ENCODE data around the gene KCTD5.

Gene KCTD5

DNA sequence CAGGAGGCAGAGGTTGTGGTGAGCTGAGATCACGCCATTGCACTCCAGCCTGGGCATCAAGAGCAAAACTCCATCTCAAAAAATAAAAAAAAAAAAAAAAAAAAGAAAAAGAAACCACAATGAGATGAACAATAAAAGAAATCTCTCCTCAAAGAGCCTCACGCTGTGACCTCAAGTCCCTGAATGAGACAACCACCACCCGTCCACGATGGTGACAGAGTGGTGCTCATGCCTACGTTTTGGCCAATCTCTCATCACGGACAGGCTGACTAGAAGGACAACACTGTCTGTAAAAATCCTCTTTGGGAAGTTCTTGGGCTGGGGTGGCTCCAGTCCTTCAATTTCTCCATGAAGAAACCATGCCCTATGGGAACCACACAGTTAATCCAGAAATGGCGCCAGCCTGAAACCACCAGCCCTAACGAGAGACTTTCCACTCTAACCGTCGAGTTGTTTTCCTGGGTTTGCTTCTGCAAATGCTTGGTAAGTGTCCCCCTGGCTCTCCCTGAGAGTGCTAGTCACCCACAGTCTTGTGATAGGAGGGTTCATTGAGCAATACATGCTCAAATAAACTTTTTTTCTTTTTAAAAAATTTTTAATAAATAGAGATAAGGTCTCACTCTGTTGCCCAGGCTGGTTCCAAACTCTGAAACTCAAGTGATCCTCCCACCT, 52.7 kb downstream of the KCTD5 start:
- no peak for DNase-seq

- no peak for DNase-seq
Observed at GRCh38 chr16:2736476-2737237, 54.3 kb downstream of the KCTD5 start.

GRCh38 chr16:2737238-2737605, 54.9 kb downstream of the KCTD5 start:
- no peak for DNase-seq

GRCh38 chr16:2737895-2738418, 55.6 kb downstream of the KCTD5 start:
- DNase-seq = no peak

DNA sequence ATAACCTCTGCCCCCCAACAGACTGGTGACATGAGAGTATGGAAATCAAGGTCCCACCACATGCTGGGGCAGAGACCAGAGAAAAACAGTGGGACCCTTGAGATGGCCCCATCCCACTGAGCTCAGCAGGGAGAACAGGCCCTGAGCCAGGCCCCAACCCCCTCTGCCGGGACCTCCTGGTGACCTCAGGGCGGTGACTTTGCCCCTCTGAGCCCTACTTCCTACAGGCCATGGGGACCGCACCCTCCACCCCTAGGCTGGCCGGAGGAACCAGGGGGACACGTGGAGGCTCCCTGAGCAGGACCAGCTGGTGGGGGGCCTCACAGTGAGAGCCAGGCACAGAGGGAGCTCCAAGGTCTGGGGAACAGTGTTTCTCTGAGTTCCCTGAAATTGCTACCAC, 56.3 kb downstream of the KCTD5 start:
- no peak for DNase-seq

- no peak for DNase-seq
Observed at GRCh38 chr16:2739625-2740430, 57.5 kb downstream of the KCTD5 start.

DNA sequence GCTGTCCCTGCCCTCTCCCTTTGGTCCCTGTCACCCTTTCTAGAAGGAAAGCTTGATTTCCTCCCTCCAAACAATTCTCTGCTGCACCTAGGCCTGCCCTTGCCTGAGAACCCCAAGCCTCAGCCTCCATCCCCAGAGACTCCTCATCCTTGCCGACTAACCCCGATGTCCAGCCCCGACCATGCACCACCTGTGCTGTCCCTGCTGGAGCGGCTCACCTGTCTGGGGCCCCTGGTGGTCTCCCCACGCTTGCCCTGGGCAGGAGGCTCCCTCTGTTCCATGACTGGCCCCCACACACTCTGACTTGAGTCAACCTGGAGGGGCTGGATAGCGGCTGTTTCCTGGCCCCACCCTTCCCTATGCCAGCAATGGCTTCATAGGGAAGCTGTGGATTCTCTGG, 58.2 kb downstream of the KCTD5 start:
- DNase-seq = no peak

- no peak for DNase-seq
Observed at GRCh38 chr16:2741168-2741567, 58.8 kb downstream of the KCTD5 start.

GRCh38 chr16:2742323-2743006, 60.1 kb downstream of the KCTD5 start:
- DNase-seq = no peak

GRCh38 chr16:2743007-2743810, 60.9 kb downstream of the KCTD5 start:
- DNase-seq = no peak

GRCh38 chr16:2744711-2745110, 62.4 kb downstream of the KCTD5 start:
- no peak for DNase-seq

DNA sequence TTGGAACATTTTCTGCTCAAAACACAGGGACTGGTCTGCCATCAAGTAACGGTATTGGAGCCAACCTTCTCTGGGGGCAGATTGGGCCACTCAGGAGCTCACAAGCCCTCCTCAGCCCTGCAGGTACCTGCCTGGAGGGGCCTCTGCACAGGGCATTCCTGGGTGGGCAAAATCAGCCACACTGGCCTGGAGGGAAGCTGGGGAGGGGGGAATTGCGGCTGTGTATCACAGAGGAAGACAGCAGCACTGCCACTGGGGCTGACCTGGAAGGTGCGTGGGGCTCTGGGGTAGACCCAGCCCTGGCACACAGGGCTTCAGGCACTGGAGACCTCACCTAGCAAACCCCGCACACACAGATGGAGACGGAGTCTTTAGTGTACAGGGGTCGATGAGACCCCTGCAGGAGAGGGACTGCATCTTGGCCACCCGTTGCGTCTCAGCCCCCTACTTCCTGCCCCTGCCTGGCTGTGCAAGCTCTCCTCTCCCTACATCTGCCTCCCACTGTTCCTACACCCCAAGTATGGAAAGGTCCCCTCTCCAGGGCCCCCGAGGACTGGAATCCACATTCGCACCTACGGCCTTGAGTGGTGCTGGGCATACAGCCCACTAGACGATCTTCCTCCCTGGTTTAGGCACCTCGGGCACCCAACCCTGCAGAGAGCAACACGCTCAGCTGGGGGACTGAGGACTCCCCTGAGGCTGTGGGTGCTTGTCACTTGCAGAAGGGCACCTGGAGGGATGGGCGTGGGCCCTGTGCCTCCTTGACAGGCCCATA, 63.0 kb downstream of the KCTD5 start:
- DNase-seq = no peak

DNA sequence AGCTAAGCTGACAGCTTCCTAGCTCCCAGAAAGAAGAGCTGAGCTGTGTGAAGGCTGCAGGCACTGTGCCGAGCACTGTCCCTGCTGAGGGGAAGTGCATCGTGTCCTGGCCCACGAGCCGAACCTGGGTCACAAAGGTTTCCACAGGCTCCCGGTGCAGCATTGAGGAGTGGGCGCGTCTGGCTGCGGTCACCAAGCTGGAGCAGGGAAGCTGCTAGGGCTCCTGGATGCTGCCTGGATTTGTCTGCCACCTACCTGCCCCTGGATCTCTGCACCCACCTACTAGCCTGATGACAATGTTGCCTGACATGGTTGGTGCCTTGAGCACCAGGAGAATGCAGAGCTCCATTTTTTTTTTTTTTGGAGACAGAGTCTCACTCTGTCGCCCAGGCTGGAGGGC, 63.6 kb downstream of the KCTD5 start:
- no peak for DNase-seq

DNA sequence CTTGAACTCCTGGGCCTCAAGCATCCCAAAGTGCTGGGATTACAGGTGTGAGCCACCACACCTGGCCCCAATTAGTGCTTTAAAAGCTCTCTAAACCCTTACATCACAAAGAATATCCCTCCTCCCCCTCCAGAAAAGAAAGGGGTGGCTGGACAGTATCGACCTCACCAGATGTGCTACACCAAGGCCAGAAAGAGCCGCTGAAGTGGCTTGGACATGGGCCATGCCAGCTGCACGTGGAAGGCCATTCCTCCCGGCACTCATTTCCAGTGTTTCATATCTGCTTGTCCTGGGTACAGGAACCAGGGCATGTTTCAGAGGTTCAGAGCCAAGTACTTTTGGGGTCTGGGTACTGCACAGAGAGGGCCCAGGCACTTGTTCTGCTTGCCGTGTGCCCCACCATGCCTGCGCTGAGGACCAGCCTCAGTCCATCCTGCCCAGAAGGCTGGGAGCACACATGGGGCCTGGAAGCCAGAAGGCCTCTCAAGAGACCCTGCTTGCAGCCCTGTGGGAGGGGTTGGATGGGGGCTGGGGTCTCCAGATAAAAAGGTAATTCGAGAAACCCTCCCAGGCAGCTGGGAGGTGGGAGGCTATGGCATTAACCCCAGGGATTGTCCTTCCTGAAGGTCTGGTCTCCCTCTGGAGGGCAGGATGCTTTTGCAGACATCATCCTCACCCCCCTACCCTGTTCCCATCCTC, 66.6 kb downstream of the KCTD5 start:
- no peak for DNase-seq

DNA sequence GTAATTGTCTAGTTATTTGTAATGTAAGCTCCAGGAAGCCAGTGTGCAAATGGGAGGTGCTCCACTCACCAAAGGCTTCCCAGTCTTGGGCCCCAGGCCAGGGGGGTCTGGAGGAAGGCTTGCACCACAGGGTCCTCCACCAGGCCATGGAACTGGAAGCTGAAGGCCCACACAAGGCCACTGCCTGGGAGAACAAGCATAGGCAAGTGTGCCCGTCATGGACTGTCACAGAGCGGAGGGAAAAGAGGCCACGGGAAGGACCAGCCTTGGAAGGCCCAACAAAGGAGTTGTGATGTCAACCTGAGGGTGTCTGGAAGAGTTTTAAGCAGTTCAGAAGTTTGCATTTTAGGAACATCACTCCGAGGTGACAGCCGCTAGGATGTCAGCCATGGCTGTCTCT, 67.2 kb downstream of the KCTD5 start:
- no peak for DNase-seq

- no peak for DNase-seq
Observed at GRCh38 chr16:2749936-2750335, 67.6 kb downstream of the KCTD5 start.

- peak; percentile 38 to 41 for DNase-seq
Observed at GRCh38 chr16:2751577-2752034, 69.3 kb downstream of the KCTD5 start.

- peak; percentile 84 to 88 for DNase-seq
Observed at GRCh38 chr16:2752035-2752849, 69.9 kb downstream of the KCTD5 start, which contains the start of gene SRRM2. TSS of gene SRRM2 (plus strand) at chr16:2752638. CDS start at chr16:2756365, 3,727 bp downstream.

All from Kasumi-1 (cell line).